Trophoblast cell (in vitro differentiated cells and primary cell): ENCODE data around the gene POU2F2.
"Not testable (repeated sequence)": the region's sequence is repeated elsewhere in the genome, so short reads cannot be mapped to it uniquely, and the experiment has no call there.

Experiments
- DNase-seq, 2 donors: peaks; one replicate each; pipeline ENCODE4 v3.0.0-alpha.2; 2016
- H2AFZ ChIP-seq: 2 replicates; pipeline ENCODE4 v1.6.1; 2013; ENCODE audit warnings: low read length, moderate library complexity, mild to moderate bottlenecking; ENCODE audit not compliant: insufficient read depth, poor library complexity
- H2AK5ac ChIP-seq: 2 replicates; pipeline ENCODE4 v1.6.1; 2013; ENCODE audit warnings: mild to moderate bottlenecking, low read length
- H2BK120ac ChIP-seq: 2 replicates; pipeline ENCODE4 v1.6.1; 2013; ENCODE audit warnings: low read length, mild to moderate bottlenecking, moderate library complexity; ENCODE audit not compliant: insufficient read depth, poor library complexity
- H2BK12ac ChIP-seq: 2 replicates; pipeline ENCODE4 v1.6.1; 2013; ENCODE audit warnings: mild to moderate bottlenecking, low read length, moderate library complexity
- H2BK5ac ChIP-seq: 2 replicates; pipeline ENCODE4 v1.6.1; 2013; ENCODE audit warnings: low read length, low read depth, moderate library complexity, mild to moderate bottlenecking; ENCODE audit not compliant: poor library complexity
- H3K14ac ChIP-seq: 2 replicates; pipeline ENCODE4 v1.6.1; 2013; ENCODE audit warnings: mild to moderate bottlenecking, low read length
- H3K18ac ChIP-seq: 2 replicates; pipeline ENCODE4 v1.6.1; 2013; ENCODE audit warnings: mild to moderate bottlenecking, low read length
- H3K23ac ChIP-seq: 2 replicates; pipeline ENCODE4 v1.6.1; 2013; ENCODE audit warnings: low read length
- H3K27ac ChIP-seq: 2 replicates; pipeline ENCODE4 v1.5.1; 2013; ENCODE audit warnings: low read depth, mild to moderate bottlenecking, inconsistent platforms, low read length, moderate library complexity
- H3K27me3 ChIP-seq: 2 replicates; pipeline ENCODE4 v1.6.1; 2013; ENCODE audit warnings: inconsistent platforms, mild to moderate bottlenecking, low read length, moderate library complexity; ENCODE audit not compliant: insufficient read depth
- H3K36me3 ChIP-seq, 2 experiments: 1 replicate in 1 of 2; 2 replicates in 1 of 2; pipeline ENCODE4 v1.6.1; 2013; ENCODE audit warnings: low read length in 2 of 2, mild to moderate bottlenecking in 2 of 2, moderate library complexity in 1 of 2; ENCODE audit not compliant: insufficient read depth in 2 of 2, control insufficient read depth in 1 of 2
- H3K4ac ChIP-seq: 2 replicates; pipeline ENCODE4 v1.6.1; 2013; ENCODE audit warnings: low read depth, mild to moderate bottlenecking, low read length, moderate library complexity
- H3K4me1 ChIP-seq, 2 experiments: 1 replicate in 1 of 2; 2 replicates in 1 of 2; pipeline ENCODE4 v1.6.1; 2013; ENCODE audit warnings: low read length in 2 of 2, mild to moderate bottlenecking in 2 of 2, moderate library complexity in 1 of 2; ENCODE audit not compliant: insufficient read depth in 2 of 2, control insufficient read depth in 1 of 2
- H3K4me2 ChIP-seq: 2 replicates; pipeline ENCODE4 v1.6.1; 2013; ENCODE audit warnings: inconsistent platforms, mild to moderate bottlenecking, low read length, moderate library complexity
- H3K4me3 ChIP-seq: 2 replicates; pipeline ENCODE4 v1.5.1; 2013; ENCODE audit warnings: mild to moderate bottlenecking, low read depth, low read length, inconsistent platforms
- H3K79me1 ChIP-seq: one replicate; pipeline ENCODE4 v1.6.1; 2013; ENCODE audit warnings: low read length
- H3K79me2 ChIP-seq: 2 replicates; pipeline ENCODE4 v1.6.1; 2013; ENCODE audit warnings: low read length, mild to moderate bottlenecking; ENCODE audit not compliant: control insufficient read depth, insufficient read depth, poor library complexity
- H3K9ac ChIP-seq: 2 replicates; pipeline ENCODE4 v1.6.1; 2013; ENCODE audit warnings: mild to moderate bottlenecking, low read length
- H3K9me3 ChIP-seq: 2 replicates; pipeline ENCODE4 v1.6.1; 2013; ENCODE audit warnings: low read depth, mild to moderate bottlenecking, control low read depth, inconsistent platforms, low read length; ENCODE audit not compliant: insufficient read depth
- H4K12ac ChIP-seq: 2 replicates; pipeline ENCODE4 v1.6.1; 2013; ENCODE audit warnings: low read depth, mild to moderate bottlenecking, low read length, moderate library complexity
- H4K8ac ChIP-seq: 2 replicates; pipeline ENCODE4 v1.6.1; 2013; ENCODE audit warnings: low read depth, mild to moderate bottlenecking, low read length, moderate library complexity
- H4K91ac ChIP-seq: one replicate; pipeline ENCODE4 v1.6.1; 2013; ENCODE audit warnings: low read depth, mild to moderate bottlenecking, low read length, moderate library complexity
- WGBS: extraction: QIAGEN DNeasy Blood & Tissue Kit; methylation state at CpG from one replicate; pipeline ENCODE4 v1.1.7; 2013; ENCODE audit warnings: missing lambda C conversion rate; ENCODE audit not compliant: insufficient read length, insufficient coverage; ENCODE audit errors: extremely low coverage; 5-methylcytosine and 5-hydroxymethylcytosine counted together

POU2F2 gene

DNA sequence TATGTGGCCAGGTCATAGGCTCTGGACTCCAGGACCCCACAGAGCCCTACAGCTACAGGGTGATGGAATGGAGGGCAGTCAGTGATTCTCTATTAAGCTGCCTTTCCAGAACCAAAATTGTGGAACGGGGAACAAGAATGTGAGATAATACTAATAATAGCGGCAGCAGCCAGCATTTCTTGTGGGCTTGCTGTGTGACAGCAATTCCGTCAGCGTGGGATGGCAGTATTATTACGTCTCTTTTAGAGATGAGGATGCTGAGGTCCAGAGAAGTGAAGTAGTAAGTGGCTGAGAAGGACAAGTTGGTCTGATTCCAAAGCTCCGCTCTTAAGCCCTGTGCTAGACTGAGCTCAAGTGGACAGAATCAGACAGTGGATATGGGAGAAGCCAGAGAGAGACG is 86.7 kb downstream of the POU2F2 start:
- Histone ChIP-seq H3K36me3 (no peaks in the 10 kb centered on the region), H3K4me1 (no peaks in the 10 kb centered on the region), H3K79me1 (no peaks in the 10 kb centered on the region), H3K4me3 (no peak overlapping the region), H3K9ac (no peak overlapping the region), H2AFZ (no peak overlapping the region), H3K14ac (no peak overlapping the region), H3K4me2 (no peak overlapping the region), H3K23ac (no peak overlapping the region), H2BK120ac (no peak overlapping the region), H3K79me2 (no peaks in the 10 kb centered on the region), H3K27ac (no peak overlapping the region), H2BK5ac (no peak overlapping the region), H3K18ac (no peak overlapping the region), H4K8ac (no peak overlapping the region), H3K27me3 (no peaks in the 10 kb centered on the region), H4K91ac (no peak overlapping the region), H2BK12ac (no peak overlapping the region), H4K12ac (no peak overlapping the region), H3K4ac (no peak overlapping the region), H2AK5ac (no peak overlapping the region), H3K9me3 (no peaks in the 10 kb centered on the region)
- no peak for DNase-seq
- no CpG with 5 or more reads among the region's 7 CpGs for WGBS

DNA sequence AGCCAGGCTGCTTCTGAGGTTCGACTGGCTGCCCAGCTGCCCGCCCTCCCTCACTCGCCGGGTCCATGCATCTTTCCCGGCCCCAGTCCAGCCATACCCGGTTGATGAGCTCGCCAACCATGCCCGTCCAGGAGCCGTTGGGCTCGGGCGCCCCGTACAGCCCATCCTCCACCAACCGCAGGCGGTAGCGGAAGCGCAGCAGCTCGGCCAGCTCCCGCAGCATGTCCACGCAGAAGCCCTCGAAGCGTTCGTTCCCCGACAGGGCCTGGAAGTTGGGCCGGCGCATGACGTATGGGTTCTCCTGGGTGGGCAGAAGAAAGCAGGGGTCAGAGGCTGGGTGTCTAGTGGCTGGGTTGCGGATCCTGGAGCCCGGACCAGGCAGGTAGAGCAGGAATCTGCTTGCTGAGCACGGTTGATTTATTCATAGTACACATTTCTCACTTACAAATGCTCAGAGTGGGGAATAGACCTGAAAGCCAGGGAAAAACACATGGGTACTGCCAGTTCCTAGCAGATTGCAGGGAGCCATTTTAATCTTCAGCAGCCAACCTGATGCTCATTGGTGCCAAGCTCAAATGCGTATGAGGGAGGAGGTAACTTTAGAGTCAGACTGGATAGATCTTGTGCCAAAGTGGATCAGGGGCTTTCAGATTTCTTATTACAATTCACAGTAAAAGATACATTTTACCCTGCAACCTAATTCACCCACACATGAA is 89.6 kb downstream of the POU2F2 start:
- H3K79me2 ChIP-seq = no peaks in the 10 kb centered on the region
- DNase-seq = no peak
- H3K9me3 ChIP-seq = no peaks in the 10 kb centered on the region
- H3K14ac ChIP-seq = no peak overlapping the region
- H2BK5ac ChIP-seq = no peak overlapping the region
- WGBS = no CpG with 5 or more reads among the region's 30 CpGs
- H3K9ac ChIP-seq = no peak overlapping the region
- no peak overlapping the region for H4K8ac ChIP-seq
- H3K36me3 ChIP-seq = no peaks in the 10 kb centered on the region
- H3K27ac ChIP-seq = no peak overlapping the region
- H3K4me3 ChIP-seq = no peak overlapping the region
- H3K18ac ChIP-seq = no peak overlapping the region
- H4K12ac ChIP-seq = no peak overlapping the region
- H3K27me3 ChIP-seq = no peaks in the 10 kb centered on the region
- no peak overlapping the region for H2AK5ac ChIP-seq
- no peak overlapping the region for H2BK120ac ChIP-seq
- no peak overlapping the region for H3K4me2 ChIP-seq
- no peak overlapping the region for H2AFZ ChIP-seq
- no peak overlapping the region for H4K91ac ChIP-seq
- no peak overlapping the region for H3K23ac ChIP-seq
- no peaks in the 10 kb centered on the region for H3K79me1 ChIP-seq
- H3K4ac ChIP-seq = no peak overlapping the region
- no peak overlapping the region for H2BK12ac ChIP-seq
- H3K4me1 ChIP-seq = no peaks in the 10 kb centered on the region

DNA sequence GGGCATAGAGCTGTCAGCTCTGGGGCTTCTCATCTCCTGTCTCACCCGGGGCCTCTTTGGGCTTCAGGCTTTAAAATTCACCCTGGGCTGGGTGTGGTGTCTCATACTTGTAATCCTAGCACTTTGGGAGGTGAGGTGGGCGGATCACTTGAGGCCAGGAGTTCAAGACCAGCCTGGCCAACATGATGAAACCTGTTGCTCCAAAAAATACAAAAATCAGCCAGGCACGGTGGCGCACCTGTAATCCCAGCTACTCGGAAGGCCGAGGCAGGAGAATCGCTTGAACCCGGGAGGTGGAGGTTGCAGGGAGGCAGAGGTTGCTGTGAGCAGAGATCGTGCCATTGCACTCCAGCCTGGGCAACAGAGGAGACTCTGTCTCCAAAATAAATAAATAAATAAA is 91.8 kb downstream of the POU2F2 start:
- H3K18ac ChIP-seq, H3K27me3 ChIP-seq, H3K23ac ChIP-seq, H2AK5ac ChIP-seq, H3K4me2 ChIP-seq, H3K27ac ChIP-seq, H2BK12ac ChIP-seq, H3K4me1 ChIP-seq, H2AFZ ChIP-seq, H4K8ac ChIP-seq, H2BK5ac ChIP-seq, H4K12ac ChIP-seq, H4K91ac ChIP-seq, H3K79me1 ChIP-seq, H2BK120ac ChIP-seq, H3K9me3 ChIP-seq, H3K14ac ChIP-seq, H3K9ac ChIP-seq, H3K79me2 ChIP-seq, DNase-seq, H3K4ac ChIP-seq, H3K36me3 ChIP-seq, H3K4me3 ChIP-seq: not testable (repeated sequence)
- WGBS = no CpG with 5 or more reads among the region's 9 CpGs

DNA sequence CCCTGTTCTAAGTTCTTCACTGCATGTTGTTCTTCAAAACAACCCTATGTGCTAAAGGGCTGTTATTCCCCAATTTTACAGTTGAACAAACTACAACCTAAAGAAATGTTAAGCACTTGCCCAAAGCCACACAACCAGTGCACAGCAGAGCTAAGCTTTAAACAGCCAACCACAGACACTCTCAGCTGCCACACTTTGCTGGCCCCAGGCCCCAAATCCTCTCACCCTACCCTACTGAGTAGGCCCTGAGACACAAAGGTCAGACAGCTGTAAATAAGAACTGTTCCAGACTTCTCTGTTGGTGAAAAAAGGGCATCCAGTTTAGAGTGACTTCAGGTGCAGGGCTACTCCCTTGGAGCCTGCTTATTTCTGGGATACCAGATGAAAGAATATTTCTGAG is 92.2 kb downstream of the POU2F2 start:
- H3K27me3 ChIP-seq = no peaks in the 10 kb centered on the region
- H3K27ac ChIP-seq = no peak overlapping the region
- no peak overlapping the region for H3K4me2 ChIP-seq
- H3K4me1 ChIP-seq = no peaks in the 10 kb centered on the region
- no peak overlapping the region for H2BK12ac ChIP-seq
- H3K23ac ChIP-seq = no peak overlapping the region
- H2AFZ ChIP-seq = no peak overlapping the region
- no peak overlapping the region for H2BK5ac ChIP-seq
- no peak overlapping the region for H2AK5ac ChIP-seq
- no peak overlapping the region for H3K18ac ChIP-seq
- H3K79me2 ChIP-seq = no peaks in the 10 kb centered on the region
- no peak for DNase-seq
- H3K9me3 ChIP-seq = no peaks in the 10 kb centered on the region
- H3K9ac ChIP-seq = no peak overlapping the region
- no peak overlapping the region for H2BK120ac ChIP-seq
- H3K36me3 ChIP-seq = no peaks in the 10 kb centered on the region
- H3K79me1 ChIP-seq = no peaks in the 10 kb centered on the region
- no peak overlapping the region for H4K8ac ChIP-seq
- no peak overlapping the region for H3K4ac ChIP-seq
- H4K12ac ChIP-seq = no peak overlapping the region
- no peak overlapping the region for H3K4me3 ChIP-seq
- no peak overlapping the region for H3K14ac ChIP-seq
- H4K91ac ChIP-seq = no peak overlapping the region
